ENCODE results near the gene NR5A1. TPM values are rescaled to one million over a fixed set of nuclear protein-coding genes. Genes with fewer than 3 reads are reported as not detected.

NR5A1 gene
- total and polyA plus RNA-seq, 11 donors: 0.04 to 0.14 TPM; not detected in 9

DNA sequence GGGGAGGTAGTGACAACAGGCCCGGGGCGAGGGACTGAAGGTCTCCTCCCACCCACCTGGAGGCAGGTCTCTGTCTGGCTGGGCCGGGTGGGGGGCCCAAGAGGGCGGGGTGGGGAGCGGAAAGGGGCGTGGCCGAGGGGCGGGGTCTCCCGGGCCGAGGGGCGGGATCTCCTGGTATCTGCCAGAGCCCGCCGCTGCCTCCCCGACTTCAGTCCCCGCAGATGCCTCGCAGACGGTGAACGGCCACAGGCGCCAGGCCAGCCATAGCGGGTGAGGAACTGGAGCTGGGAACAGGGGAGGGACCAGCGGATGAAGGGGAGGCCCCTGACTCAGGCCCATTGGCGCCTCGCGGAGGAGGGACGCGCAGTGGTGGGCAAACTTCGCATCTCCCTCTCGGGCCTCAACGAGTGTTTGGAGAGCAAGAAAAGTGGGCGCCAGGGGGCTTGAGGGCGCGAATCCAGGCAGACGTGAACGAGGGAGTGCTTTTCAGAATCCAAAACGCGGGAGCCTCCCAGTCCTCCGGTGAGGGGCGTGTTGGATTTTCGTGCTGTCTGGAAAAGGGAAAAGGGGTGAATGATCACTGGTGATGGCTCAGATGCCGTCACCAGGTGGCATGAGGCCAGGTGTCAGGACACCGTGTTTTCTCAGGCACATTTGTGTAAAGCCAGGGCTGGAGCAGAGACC lies 56.8 kb downstream of the NR5A1 start, which contains the start of gene ADGRD2:
Gene ADGRD2, plus strand, starts transcription at position 211 of the 684 bp plus-strand sequence. CDS start 1,216 bp downstream, outside the sequence.
- TF ChIP-seq POLR2A (IDR thresholded peaks at IDR 0.05) (no peak), CTCF (IDR thresholded peaks at IDR 0.05) (no peak)
- Histone ChIP-seq H3K27me3 (peaks cover 6 to 55% (median 35%) of the 10 kb centered on the region in 9 donors), H3K27ac (no peak within 1 kb of the TSS), H3K36me3 (no peaks in the 10 kb centered on the region), H3K9me3 (no peaks in the 10 kb centered on the region), H3K4me1 (peaks cover 0 to 28% (median 4%) of the 10 kb centered on the region in 12 donors), H3K4me3 (peak within 1 kb of the TSS in 1 of 12 donors; percentile 16)
- ATAC-seq (no peak), DNase-seq (no peak)
- intact Hi-C loops (cut with DNase I): no loop called here
- WGBS, 4 donors: 4 to 10% (median 5%) methylated on average over 21 to 41 of the region's 41 CpGs

- Histone ChIP-seq H3K27ac (no peak overlapping the region), H3K9me3 (no peaks in the 10 kb centered on the region), H3K4me1 (peaks cover 0 to 28% (median 4%) of the 10 kb centered on the region in 12 donors), H3K27me3 (peaks cover 6 to 55% (median 35%) of the 10 kb centered on the region in 9 donors), H3K36me3 (no peaks in the 10 kb centered on the region), H3K4me3 (no peak overlapping the region)
- 82 to 85% (median 82%) methylated on average over 13 of the region's 13 CpGs for WGBS, 4 donors
- DNase-seq (no peak), ATAC-seq (no peak)
- intact Hi-C loops (cut with DNase I): no loop called here
- TF ChIP-seq CTCF (IDR thresholded peaks at IDR 0.05) (no peak), POLR2A (IDR thresholded peaks at IDR 0.05) (no peak)
These were observed 57.6 kb downstream of the NR5A1 start for GRCh38 chr9:124449381-124450151.

DNA sequence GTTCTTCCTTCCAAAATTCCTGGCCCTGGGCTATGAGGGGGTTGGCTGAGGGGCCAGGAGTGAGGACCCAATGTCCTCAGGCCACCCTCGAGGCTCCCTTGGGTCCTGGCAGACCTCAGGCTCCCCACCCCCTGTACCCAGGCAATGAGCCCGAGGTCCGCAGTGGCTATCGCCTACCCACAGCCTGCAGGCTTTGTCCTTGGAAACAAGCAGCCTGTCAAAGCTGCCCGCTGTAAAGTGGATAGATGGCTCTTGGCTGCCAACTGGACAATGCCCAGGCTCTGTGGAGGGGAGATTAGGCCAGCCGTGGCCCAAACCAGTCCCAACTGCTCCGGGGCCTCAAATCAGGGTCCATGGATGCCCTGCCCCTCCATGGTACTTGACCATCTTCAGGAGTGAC lies 59.2 kb downstream of the NR5A1 start:
- peaks cover 0 to 22% (median 4%) of the 10 kb centered on the region in 12 donors for H3K4me1 ChIP-seq
- intact Hi-C loops (cut with DNase I): no loop called here
- no peak overlapping the region for H3K4me3 ChIP-seq
- peak; percentile 72 to 88 (median 79) for DNase-seq
- 35 to 57% (median 47%) methylated on average over 6 to 7 of the region's 7 CpGs for WGBS, 4 donors
- peak; percentile 97 to 99 (median 98) for ATAC-seq
- TF ChIP-seq POLR2A (IDR thresholded peaks at IDR 0.05): no peak
- peak overlapping the region in 6 of 12 donors; percentile 14 to 65 (median 57) for H3K27ac ChIP-seq
- H3K36me3 ChIP-seq: no peaks in the 10 kb centered on the region
- H3K27me3 ChIP-seq: peaks cover 6 to 44% (median 23%) of the 10 kb centered on the region in 9 donors
- H3K9me3 ChIP-seq: no peaks in the 10 kb centered on the region

GRCh38 chr9:124447297-124447661 lies 59.9 kb downstream of the NR5A1 start:
- no peak overlapping the region for H3K4me3 ChIP-seq
- no peaks in the 10 kb centered on the region for H3K36me3 ChIP-seq
- H3K4me1 ChIP-seq: peaks cover 0 to 20% (median 4%) of the 10 kb centered on the region in 12 donors
- H3K9me3 ChIP-seq: no peaks in the 10 kb centered on the region
- WGBS, 4 donors: 54 to 74% (median 62%) methylated on average over 4 of the region's 4 CpGs
- H3K27ac ChIP-seq: no peak overlapping the region
- DNase-seq (no peak), ATAC-seq (no peak)
- H3K27me3 ChIP-seq: peaks cover 0 to 37% (median 17%) of the 10 kb centered on the region in 9 donors
- intact Hi-C loops (cut with DNase I): no loop called here
- TF ChIP-seq CTCF (IDR thresholded peaks at IDR 0.05): no peak
- no peak for TF ChIP-seq POLR2A (IDR thresholded peaks at IDR 0.05)

All from heart left ventricle (tissue), 16 donors.